Neural progenitor cell (in vitro differentiated cells): ENCODE data around the gene NF1. TPM values are rescaled to one million over a fixed set of nuclear protein-coding genes. Genes with fewer than 3 reads are reported as not detected.
"Not testable (repeated sequence)": the region's sequence is repeated elsewhere in the genome, so short reads cannot be mapped to it uniquely, and the experiment has no call there.

ENCODE experiments used
- DNase-seq: peaks from one replicate; pipeline ENCODE4 v3.0.0-alpha.2; 2016; ENCODE audit warnings: low spot score
- H2AFZ ChIP-seq: fragments of 200-600 bp; sonication (generic); replicated peaks from 2 replicates; pipeline ENCODE4 v1.6.1; 2016; ENCODE audit warnings: antibody characterized with exemption
- H3F3A ChIP-seq: fragments of 200-600 bp; sonication (generic); 2 replicates; pipeline ENCODE4 v1.6.1; 2016; ENCODE audit warnings: antibody characterized with exemption, low read depth
- H3K27ac ChIP-seq: fragments of 200-600 bp; sonication (generic); 2 replicates; pipeline ENCODE4 v1.5.1; 2016; ENCODE audit warnings: mild to moderate bottlenecking
- H3K27me3 ChIP-seq: fragments of 200-600 bp; sonication (generic); 2 replicates; pipeline ENCODE4 v1.6.1; 2016; ENCODE audit warnings: mild to moderate bottlenecking, moderate library complexity
- H3K36me3 ChIP-seq: fragments of 200-600 bp; sonication (generic); 2 replicates; pipeline ENCODE4 v1.5.1; 2016
- H3K4me1 ChIP-seq: fragments of 200-600 bp; sonication (generic); 2 replicates; pipeline ENCODE4 v1.6.1; 2016; ENCODE audit warnings: mixed run types
- H3K4me2 ChIP-seq: fragments of 200-600 bp; sonication (generic); 2 replicates; pipeline ENCODE4 v1.6.1; 2016
- H3K4me3 ChIP-seq: fragments of 200-600 bp; sonication (generic); 2 replicates; pipeline ENCODE4 v1.5.1; 2016
- H3K79me2 ChIP-seq: fragments of 200-600 bp; sonication (generic); 2 replicates; pipeline ENCODE4 v1.6.1; 2016; ENCODE audit warnings: low read depth
- H3K9ac ChIP-seq: fragments of 200-600 bp; sonication (generic); 2 replicates; pipeline ENCODE4 v1.6.1; 2016
- H3K9me3 ChIP-seq: fragments of 200-600 bp; sonication (generic); 2 replicates; pipeline ENCODE4 v1.5.1; 2016; ENCODE audit warnings: low read depth
- H4K20me1 ChIP-seq: fragments of 200-600 bp; sonication (generic); 2 replicates; pipeline ENCODE4 v1.6.1; 2016; ENCODE audit warnings: low read depth
- H3K27ac Mint-ChIP-seq: 3 replicates; pipeline ENCODE4 v1.8.0; 2021; ENCODE audit warnings: mixed read lengths
- H3K27me3 Mint-ChIP-seq: 2 replicates; pipeline ENCODE4 v1.8.0; 2022; ENCODE audit warnings: low read depth, mild to moderate bottlenecking, inconsistent platforms, moderate library complexity, mixed read lengths; ENCODE audit not compliant: insufficient read depth
- H3K36me3 Mint-ChIP-seq: 3 replicates; pipeline ENCODE4 v1.8.0; 2021; ENCODE audit warnings: mixed read lengths
- H3K4me1 Mint-ChIP-seq: 3 replicates; pipeline ENCODE4 v1.8.0; 2021; ENCODE audit warnings: mixed read lengths
- H3K4me3 Mint-ChIP-seq: 3 replicates; pipeline ENCODE4 v1.8.0; 2021; ENCODE audit warnings: mild to moderate bottlenecking, moderate library complexity, mixed read lengths
- H3K9me3 Mint-ChIP-seq: 3 replicates; pipeline ENCODE4 v1.8.0; 2020; ENCODE audit warnings: mixed read lengths
- EZH2 ChIP-seq: fragments of 200-600 bp; sonication (generic); IDR thresholded peaks from 2 replicates; pipeline ENCODE4 v1.6.1; 2017; ENCODE audit warnings: antibody characterized with exemption, mild to moderate bottlenecking, moderate library complexity
- EZH2phosphoT487 ChIP-seq: fragments of 200-600 bp; sonication (generic); IDR thresholded peaks from 2 replicates; pipeline ENCODE4 v1.6.1; 2017; ENCODE audit warnings: antibody characterized with exemption
- total RNA-seq: library from RNA; depleted of rRNA; stranded (reverse); fragments of >200 nt; gene quantifications from 2 replicates; pipeline ENCODE4 v1.2.3, GENCODE V29; 2015; ENCODE audit warnings: low replicate concordance
- TF ChIP-seq, protein P1 (sequence below): fragments of 200-600 bp; sonication (generic); IDR thresholded peaks from 2 replicates; pipeline ENCODE4 v1.5.1; 2017; ENCODE audit warnings: antibody characterized with exemption, mild to moderate bottlenecking

NF1 gene
- total RNA-seq, 1 donor from 2014 or later = 54.8 TPM

GRCh38 chr17:31328160-31328535 is 233.4 kb downstream of the NF1 start:
- H3F3A ChIP-seq = no peaks in the 10 kb centered on the region

DNA sequence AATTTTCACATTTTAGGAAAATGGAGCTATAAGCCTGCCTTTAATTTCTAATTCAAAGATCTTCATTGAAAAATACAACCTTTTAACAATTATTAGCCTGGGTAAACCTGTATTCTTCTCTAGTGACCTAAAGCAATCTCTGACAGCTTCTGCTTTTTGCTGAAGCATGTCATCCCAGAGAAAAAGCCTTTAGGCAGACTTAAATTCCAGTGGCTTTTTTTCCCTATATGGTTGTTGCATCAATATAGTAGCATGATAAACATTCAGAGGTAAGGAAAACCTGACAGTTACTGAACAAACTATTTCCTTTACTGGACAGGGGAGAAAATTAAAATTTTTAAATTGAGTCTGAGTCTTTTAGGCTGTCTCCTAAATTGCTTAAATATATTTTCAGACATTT is 234.4 kb downstream of the NF1 start:
- H3K4me1 ChIP-seq = no peaks in the 10 kb centered on the region
- H3K4me3 ChIP-seq = no peak overlapping the region
- no peak overlapping the region for H3K9ac ChIP-seq
- no peaks in the 10 kb centered on the region for H3K27me3 Mint-ChIP-seq
- H3K27ac ChIP-seq = no peak overlapping the region
- no peaks in the 10 kb centered on the region for H3K4me1 Mint-ChIP-seq
- H4K20me1 ChIP-seq = no peaks in the 10 kb centered on the region
- H3K4me2 ChIP-seq = no peak overlapping the region
- H3K36me3 Mint-ChIP-seq = peaks cover 15% of the 10 kb centered on the region
- DNase-seq = no peak
- H3K36me3 ChIP-seq = peaks cover 4% of the 10 kb centered on the region
- H3K4me3 Mint-ChIP-seq = no peak overlapping the region
- no peaks in the 10 kb centered on the region for H3F3A ChIP-seq
- H3K79me2 ChIP-seq = no peaks in the 10 kb centered on the region
- H3K9me3 ChIP-seq = no peaks in the 10 kb centered on the region
- H3K27me3 ChIP-seq = no peaks in the 10 kb centered on the region
- no peak for TF ChIP-seq EZH2
- TF ChIP-seq, protein P1, sequence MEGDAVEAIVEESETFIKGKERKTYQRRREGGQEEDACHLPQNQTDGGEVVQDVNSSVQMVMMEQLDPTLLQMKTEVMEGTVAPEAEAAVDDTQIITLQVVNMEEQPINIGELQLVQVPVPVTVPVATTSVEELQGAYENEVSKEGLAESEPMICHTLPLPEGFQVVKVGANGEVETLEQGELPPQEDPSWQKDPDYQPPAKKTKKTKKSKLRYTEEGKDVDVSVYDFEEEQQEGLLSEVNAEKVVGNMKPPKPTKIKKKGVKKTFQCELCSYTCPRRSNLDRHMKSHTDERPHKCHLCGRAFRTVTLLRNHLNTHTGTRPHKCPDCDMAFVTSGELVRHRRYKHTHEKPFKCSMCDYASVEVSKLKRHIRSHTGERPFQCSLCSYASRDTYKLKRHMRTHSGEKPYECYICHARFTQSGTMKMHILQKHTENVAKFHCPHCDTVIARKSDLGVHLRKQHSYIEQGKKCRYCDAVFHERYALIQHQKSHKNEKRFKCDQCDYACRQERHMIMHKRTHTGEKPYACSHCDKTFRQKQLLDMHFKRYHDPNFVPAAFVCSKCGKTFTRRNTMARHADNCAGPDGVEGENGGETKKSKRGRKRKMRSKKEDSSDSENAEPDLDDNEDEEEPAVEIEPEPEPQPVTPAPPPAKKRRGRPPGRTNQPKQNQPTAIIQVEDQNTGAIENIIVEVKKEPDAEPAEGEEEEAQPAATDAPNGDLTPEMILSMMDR = no peak
- no peak for TF ChIP-seq EZH2phosphoT487
- H3K9me3 Mint-ChIP-seq = no peaks in the 10 kb centered on the region
- H2AFZ ChIP-seq = no peak overlapping the region
- no peak overlapping the region for H3K27ac Mint-ChIP-seq

More at GRCh38 chr17:31328160-31328535, 233.4 kb downstream of the NF1 start:
- H3K9ac ChIP-seq = no peak overlapping the region
- H3K27me3 ChIP-seq = no peaks in the 10 kb centered on the region
- H3K4me1 ChIP-seq = no peaks in the 10 kb centered on the region
- TF ChIP-seq, protein P1 = no peak
- TF ChIP-seq EZH2phosphoT487 = no peak
- H3K36me3 ChIP-seq = peaks cover 4% of the 10 kb centered on the region
- Mint-ChIP-seq H3K4me1 (no peaks in the 10 kb centered on the region), H3K27ac (no peak overlapping the region), H3K27me3 (no peaks in the 10 kb centered on the region), H3K36me3 (peaks cover 15% of the 10 kb centered on the region), H3K9me3 (no peaks in the 10 kb centered on the region), H3K4me3 (no peak overlapping the region)
- no peaks in the 10 kb centered on the region for H3K9me3 ChIP-seq
- DNase-seq = no peak
- H3K79me2 ChIP-seq = no peaks in the 10 kb centered on the region
- H3K27ac ChIP-seq = no peak overlapping the region
- no peak overlapping the region for H3K4me2 ChIP-seq
- H2AFZ ChIP-seq = no peak overlapping the region
- H3K4me3 ChIP-seq = no peak overlapping the region
- H4K20me1 ChIP-seq = no peaks in the 10 kb centered on the region

DNA sequence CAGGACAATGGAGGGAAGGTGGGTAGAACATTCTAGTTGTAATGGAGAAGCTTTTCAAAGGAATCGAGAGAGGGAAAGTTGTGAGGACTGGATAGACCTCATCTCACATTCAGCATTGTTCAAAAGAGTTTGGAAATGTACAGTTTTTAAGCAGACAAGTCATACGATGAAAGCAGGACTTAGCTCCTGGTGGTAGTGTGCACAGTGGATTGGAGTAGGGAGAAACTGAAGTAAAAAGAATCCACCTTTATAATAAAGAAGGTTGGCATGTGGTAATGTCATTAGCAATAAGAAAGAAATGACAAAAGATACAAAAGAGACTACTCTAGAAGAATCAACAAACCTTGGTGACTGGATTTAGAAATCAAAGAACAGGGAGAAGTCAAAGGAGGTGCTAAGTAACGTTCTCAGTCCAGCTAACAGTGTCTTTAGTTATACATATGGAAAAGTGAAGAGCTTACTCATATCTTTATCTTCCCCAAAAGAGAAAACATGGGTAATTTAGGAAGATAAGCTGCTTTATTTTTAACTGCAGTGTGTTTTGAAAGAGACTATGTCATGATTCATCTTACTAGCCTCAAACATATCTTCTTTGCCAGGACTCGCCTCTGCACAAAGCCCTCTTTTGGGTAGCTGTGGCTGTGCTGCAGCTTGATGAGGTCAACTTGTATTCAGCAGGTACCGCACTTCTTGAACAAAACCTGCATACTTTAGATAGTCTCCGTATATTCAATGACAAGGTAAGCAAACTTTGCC is 245.3 kb downstream of the NF1 start:
- H3F3A ChIP-seq = no peaks in the 10 kb centered on the region
- H2AFZ ChIP-seq = no peak overlapping the region
- no peaks in the 10 kb centered on the region for H3K9me3 Mint-ChIP-seq
- no peak overlapping the region for H3K27ac Mint-ChIP-seq
- H3K79me2 ChIP-seq = no peaks in the 10 kb centered on the region
- no peaks in the 10 kb centered on the region for H4K20me1 ChIP-seq
- H3K36me3 Mint-ChIP-seq = peaks cover 31% of the 10 kb centered on the region
- no peaks in the 10 kb centered on the region for H3K4me1 ChIP-seq
- no peak for DNase-seq
- H3K9me3 ChIP-seq = no peaks in the 10 kb centered on the region
- H3K36me3 ChIP-seq = peaks cover 3% of the 10 kb centered on the region
- no peak overlapping the region for H3K4me3 ChIP-seq
- no peaks in the 10 kb centered on the region for H3K27me3 Mint-ChIP-seq
- H3K4me3 Mint-ChIP-seq = no peak overlapping the region
- H3K4me1 Mint-ChIP-seq = no peaks in the 10 kb centered on the region
- no peak overlapping the region for H3K4me2 ChIP-seq
- H3K27me3 ChIP-seq = no peaks in the 10 kb centered on the region
- TF ChIP-seq, protein P1 = no peak
- TF ChIP-seq EZH2 (no peak), EZH2phosphoT487 (no peak)
- no peak overlapping the region for H3K9ac ChIP-seq
- no peak overlapping the region for H3K27ac ChIP-seq

DNA sequence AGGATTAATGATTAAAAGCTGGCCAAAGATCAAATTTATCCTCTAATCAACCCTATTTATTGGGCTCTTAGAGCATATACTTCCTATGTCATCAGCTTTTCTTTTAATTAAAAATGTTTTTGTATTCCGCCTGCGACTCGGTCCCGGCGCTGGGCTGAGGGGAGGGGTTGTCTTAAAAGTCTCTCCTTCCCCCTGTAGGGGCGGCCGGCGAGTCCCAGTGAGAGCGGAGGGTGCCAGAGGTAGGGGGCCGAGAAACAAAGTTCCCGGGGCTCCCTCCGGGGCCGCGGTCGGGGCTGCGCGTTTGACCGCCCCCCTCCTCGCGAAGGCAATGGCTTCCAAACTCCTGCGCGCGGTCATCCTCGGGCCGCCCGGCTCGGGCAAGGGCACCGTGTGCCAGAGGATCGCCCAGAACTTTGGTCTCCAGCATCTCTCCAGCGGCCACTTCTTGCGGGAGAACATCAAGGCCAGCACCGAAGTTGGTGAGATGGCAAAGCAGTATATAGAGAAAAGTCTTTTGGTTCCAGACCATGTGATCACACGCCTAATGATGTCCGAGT is 250.5 kb downstream of the NF1 start:
- not testable (repeated sequence) for H2AFZ ChIP-seq, DNase-seq, H3K79me2 ChIP-seq, H3K4me1 Mint-ChIP-seq, H3K9ac ChIP-seq, H3K36me3 ChIP-seq, H3K27me3 ChIP-seq, H3K4me2 ChIP-seq, H3K4me3 ChIP-seq, H3K9me3 Mint-ChIP-seq, H3F3A ChIP-seq, H3K4me3 Mint-ChIP-seq, H3K9me3 ChIP-seq, H3K27ac Mint-ChIP-seq, H3K27me3 Mint-ChIP-seq, H3K27ac ChIP-seq, H4K20me1 ChIP-seq, H3K4me1 ChIP-seq
- peaks cover 19% of the 10 kb centered on the region for H3K36me3 Mint-ChIP-seq
